T-cell (primary cell): ENCODE data around the gene ADRA2A. TPM values are rescaled to one million over a fixed set of nuclear protein-coding genes. Genes with fewer than 3 reads are reported as not detected.

ENCODE experiments used
- ATAC-seq, 4 experiments: fragments of 200-7000 bp in 3 of 4; fragments of 150-1000 bp in 1 of 4; cut with Tn5 transposase; replicated peaks in 1 of 4; 1 replicate in 3 of 4; 2 replicates in 1 of 4; pipeline ENCODE4 v1.10.0; 2021; ENCODE audit warnings: moderate library complexity in 3 of 4, mild to moderate bottlenecking in 2 of 4, moderate number of reproducible peaks in 1 of 4
- CTCF ChIA-PET, 2 donors: fragments of 300-600 bp; sonication (Branson Sonifier 250); formaldehyde crosslinking; loops; one replicate each; lab custom pipeline; 2022; ENCODE audit warnings: antibody characterized with exemption in 2 of 2; lab: Charles Lee
- POLR2A ChIA-PET, 2 donors: fragments of 300-600 bp; sonication (Branson Sonifier 250); formaldehyde crosslinking; loops; one replicate each; lab custom pipeline; 2022; ENCODE audit warnings: antibody characterized with exemption in 2 of 2; lab: Charles Lee
- DNase-seq, 35 experiments: peaks; one replicate each; pipeline versions ENCODE4 v3.0.0 to v3.0.0-alpha.2; 2013 to 2023
- H3K27ac ChIP-seq: one replicate; pipeline ENCODE4 v1.5.1; 2013; ENCODE audit warnings: low read length
- H3K27me3 ChIP-seq, 2 experiments: replicated peaks in 1 of 2; 1 replicate in 1 of 2; 2 replicates in 1 of 2; pipeline versions ENCODE4 v1.6.1 to v1.7.0; 2013; ENCODE audit warnings: low read length in 1 of 2, mixed read lengths in 1 of 2; ENCODE audit not compliant: control insufficient read depth in 2 of 2, insufficient read depth in 2 of 2; ENCODE audit errors: extremely low read depth in 1 of 2
- H3K36me3 ChIP-seq, 2 donors: 1 replicate in 1 of 2; 2 replicates in 1 of 2; pipeline versions ENCODE4 v1.6.1 to v1.7.0; 2013; ENCODE audit warnings: low read length in 1 of 2; ENCODE audit not compliant: control insufficient read depth in 2 of 2, insufficient read depth in 1 of 2; ENCODE audit errors: extremely low read depth in 1 of 2
- H3K4me1 ChIP-seq, 2 experiments: 1 replicate in 1 of 2; 2 replicates in 1 of 2; pipeline versions ENCODE4 v1.6.1 to v1.7.0; 2013; ENCODE audit warnings: low read length in 2 of 2, mixed read lengths in 1 of 2; ENCODE audit not compliant: insufficient read depth in 2 of 2, control insufficient read depth in 1 of 2; ENCODE audit errors: extremely low read depth in 1 of 2
- H3K4me3 ChIP-seq, 2 donors: 1 replicate in 1 of 2; 2 replicates in 1 of 2; pipeline versions ENCODE4 v1.5.1 to v1.7.0; 2013; ENCODE audit warnings: mild to moderate bottlenecking in 2 of 2, low read length in 1 of 2, moderate library complexity in 1 of 2; ENCODE audit not compliant: control insufficient read depth in 1 of 2; ENCODE audit errors: extremely low read depth in 1 of 2
- H3K9me3 ChIP-seq: 2 replicates; pipeline ENCODE4 v1.7.0; 2013
- H3K27ac Mint-ChIP-seq, 2 donors: one replicate each; pipeline ENCODE4 v1.8.0; 2020 to 2021; ENCODE audit warnings: mild to moderate bottlenecking in 2 of 2, mixed read lengths in 2 of 2
- H3K27me3 Mint-ChIP-seq, 2 donors: one replicate each; pipeline ENCODE4 v1.8.0; 2021 to 2022; ENCODE audit warnings: mixed read lengths in 2 of 2
- H3K36me3 Mint-ChIP-seq: one replicate; pipeline ENCODE4 v1.8.0; 2021; ENCODE audit warnings: mixed read lengths
- H3K4me1 Mint-ChIP-seq, 3 donors: one replicate each; pipeline ENCODE4 v1.8.0; 2020 to 2022; ENCODE audit warnings: mixed read lengths in 3 of 3, mild to moderate bottlenecking in 1 of 3
- H3K4me3 Mint-ChIP-seq, 3 donors: one replicate each; pipeline ENCODE4 v1.8.0; 2020 to 2022; ENCODE audit warnings: mild to moderate bottlenecking in 3 of 3, mixed read lengths in 3 of 3, moderate library complexity in 3 of 3
- H3K9me3 Mint-ChIP-seq, 3 donors: one replicate each; pipeline ENCODE4 v1.8.0; 2020 to 2022; ENCODE audit warnings: mixed read lengths in 3 of 3
- WGBS: methylation state at CpG from one replicate; pipeline ENCODE4 v1.1.5; 2013; ENCODE audit warnings: missing lambda C conversion rate; ENCODE audit not compliant: insufficient coverage; 5-methylcytosine and 5-hydroxymethylcytosine counted together
- total RNA-seq, 35 experiments: library from RNA in 6 of 35; stranded (reverse) in 6 of 35; fragments of 120-200 nt in 1 of 35; gene quantifications; one replicate each; pipeline versions ENCODE4 v1.2.1 to v1.2.4 and lab custom pipeline; 2013 to 2026

The ADRA2A gene
- total RNA-seq, 5 donors from 2014 or later (not counting 1 experiment from before 2014, with no cell fraction given): 0.09 to 0.26 (median 0.12) TPM

DNA sequence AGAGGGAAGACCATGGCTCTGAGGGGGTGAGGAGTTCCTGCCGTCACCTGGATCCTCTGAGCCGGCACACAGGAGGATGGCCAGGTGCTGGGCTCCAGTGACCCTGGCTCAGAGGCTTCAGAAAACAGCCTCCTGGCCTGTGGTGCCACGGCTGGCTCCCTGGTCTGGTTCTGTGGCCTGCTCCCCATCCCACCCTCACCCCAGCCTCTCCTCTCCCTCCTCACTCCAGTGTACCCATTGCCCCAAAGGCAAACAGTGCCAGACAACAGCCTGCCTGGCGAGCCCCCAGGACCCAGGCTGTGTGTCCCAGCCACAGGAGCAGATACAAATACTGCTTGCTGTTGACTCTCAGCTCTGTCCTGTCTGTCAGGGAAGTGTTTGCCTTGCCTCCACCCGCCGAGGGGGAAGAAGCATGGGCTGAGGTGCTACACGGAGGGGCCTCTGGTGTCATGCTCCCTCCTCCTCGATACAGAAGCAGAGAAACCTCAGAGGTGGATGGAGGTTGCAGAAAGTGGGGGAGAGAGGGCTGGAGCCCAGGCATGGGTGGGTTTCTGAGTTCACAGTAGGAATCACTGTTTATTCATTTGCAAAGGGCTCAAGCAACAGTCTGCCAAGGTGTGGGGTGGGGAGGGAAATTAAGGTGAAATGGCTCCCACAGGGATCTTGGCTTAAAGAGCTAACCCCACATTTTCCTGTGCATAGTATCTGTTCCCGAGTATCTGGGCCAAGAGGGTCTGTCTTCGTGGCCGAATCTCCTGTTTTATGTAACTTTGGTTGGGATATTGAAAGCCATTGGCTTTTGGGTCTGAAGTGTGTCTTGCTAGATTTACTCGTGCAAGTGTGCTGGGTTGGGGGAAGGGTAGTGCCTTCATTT is 5.5 kb downstream of the ADRA2A start:
- H3K27me3 Mint-ChIP-seq: peaks cover 30 to 50% of the 10 kb centered on the region in 2 donors

DNA sequence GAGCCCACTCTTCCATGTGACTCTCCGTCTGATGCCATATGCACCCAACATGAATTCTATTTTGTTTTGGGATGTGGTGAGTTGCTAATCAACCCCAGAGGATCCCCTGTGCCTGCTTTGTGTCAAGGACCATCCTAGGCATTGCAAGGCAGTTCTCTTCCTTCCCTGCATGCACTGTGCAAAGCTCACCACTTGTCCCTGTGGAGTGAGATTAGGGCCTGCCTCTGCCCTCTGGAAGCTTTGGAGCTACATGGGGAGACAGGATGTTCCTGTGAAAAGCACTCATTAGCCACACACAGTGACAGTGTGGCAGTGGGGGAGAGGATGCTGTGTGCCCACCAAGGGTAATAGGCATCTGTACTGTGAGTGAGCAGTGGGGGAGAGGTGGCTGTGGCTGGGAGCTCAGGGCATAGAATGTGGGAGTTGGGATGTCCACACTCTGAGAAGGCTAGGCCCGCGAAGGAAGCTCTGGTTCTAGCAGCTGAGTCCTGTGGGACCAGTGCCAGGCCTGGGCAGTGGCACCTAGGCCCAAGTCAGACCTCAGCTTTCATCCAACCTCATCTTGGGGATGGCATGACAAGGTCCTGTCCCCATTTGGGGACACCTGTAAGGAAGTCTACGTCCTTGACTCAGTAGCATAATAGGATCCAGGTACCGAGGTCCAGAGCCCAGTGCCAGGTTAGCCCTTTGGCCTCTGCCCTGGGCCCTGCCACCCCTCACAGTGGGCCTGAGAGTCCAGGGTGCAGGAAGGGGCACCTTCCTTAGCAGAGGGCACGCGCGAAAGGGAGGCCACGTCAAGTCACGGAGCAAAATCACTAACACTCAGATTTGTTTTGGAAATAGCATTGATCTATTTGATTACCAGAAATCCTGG is 6.6 kb downstream of the ADRA2A start:
- Mint-ChIP-seq H3K36me3 (no peaks in the 10 kb centered on the region), H3K27me3 (peaks cover 30 to 42% of the 10 kb centered on the region in 2 donors), H3K9me3 (no peaks in the 10 kb centered on the region), H3K27ac (no peak overlapping the region), H3K4me3 (no peak overlapping the region), H3K4me1 (peaks cover 0 to 7% (median 7%) of the 10 kb centered on the region in 3 donors)
- H3K27ac ChIP-seq: no peak overlapping the region
- peaks cover 4 to 29% of the 10 kb centered on the region in 2 experiments for H3K27me3 ChIP-seq
- H3K4me3 ChIP-seq: no peak overlapping the region
- H3K36me3 ChIP-seq: no peaks in the 10 kb centered on the region
- no peak for DNase-seq
- ChIA-PET POLR2A (no interaction called here), CTCF (no interaction called here)
- H3K4me1 ChIP-seq: no peaks in the 10 kb centered on the region
- no peaks in the 10 kb centered on the region for H3K9me3 ChIP-seq
- ATAC-seq: no peak
- WGBS: 83% methylated on average over 4 of the region's 10 CpGs

More for the DNA sequence above, 5.5 kb downstream of the ADRA2A start:
- no peaks in the 10 kb centered on the region for H3K9me3 ChIP-seq
- ChIA-PET CTCF (interaction anchor here in 1 of 2 donors (0.5 kb wide), 1 partner anchor 106 kb away, joined by 3 read pairs; no protein-coding TSS in a partner anchor), POLR2A (no interaction called here)
- H3K36me3 ChIP-seq: no peaks in the 10 kb centered on the region
- Mint-ChIP-seq H3K36me3 (no peaks in the 10 kb centered on the region), H3K4me3 (no peak overlapping the region), H3K9me3 (no peaks in the 10 kb centered on the region), H3K4me1 (peaks cover 0 to 15% (median 13%) of the 10 kb centered on the region in 3 donors), H3K27ac (no peak overlapping the region)
- no peak overlapping the region for H3K27ac ChIP-seq
- WGBS: 66% methylated on average over 8 of the region's 12 CpGs
- DNase-seq (no peak), ATAC-seq (no peak)
- H3K4me3 ChIP-seq: no peak overlapping the region
- H3K27me3 ChIP-seq: peaks cover 4 to 34% of the 10 kb centered on the region in 2 experiments
- H3K4me1 ChIP-seq: peaks cover 0 to 10% of the 10 kb centered on the region in 2 experiments

DNA sequence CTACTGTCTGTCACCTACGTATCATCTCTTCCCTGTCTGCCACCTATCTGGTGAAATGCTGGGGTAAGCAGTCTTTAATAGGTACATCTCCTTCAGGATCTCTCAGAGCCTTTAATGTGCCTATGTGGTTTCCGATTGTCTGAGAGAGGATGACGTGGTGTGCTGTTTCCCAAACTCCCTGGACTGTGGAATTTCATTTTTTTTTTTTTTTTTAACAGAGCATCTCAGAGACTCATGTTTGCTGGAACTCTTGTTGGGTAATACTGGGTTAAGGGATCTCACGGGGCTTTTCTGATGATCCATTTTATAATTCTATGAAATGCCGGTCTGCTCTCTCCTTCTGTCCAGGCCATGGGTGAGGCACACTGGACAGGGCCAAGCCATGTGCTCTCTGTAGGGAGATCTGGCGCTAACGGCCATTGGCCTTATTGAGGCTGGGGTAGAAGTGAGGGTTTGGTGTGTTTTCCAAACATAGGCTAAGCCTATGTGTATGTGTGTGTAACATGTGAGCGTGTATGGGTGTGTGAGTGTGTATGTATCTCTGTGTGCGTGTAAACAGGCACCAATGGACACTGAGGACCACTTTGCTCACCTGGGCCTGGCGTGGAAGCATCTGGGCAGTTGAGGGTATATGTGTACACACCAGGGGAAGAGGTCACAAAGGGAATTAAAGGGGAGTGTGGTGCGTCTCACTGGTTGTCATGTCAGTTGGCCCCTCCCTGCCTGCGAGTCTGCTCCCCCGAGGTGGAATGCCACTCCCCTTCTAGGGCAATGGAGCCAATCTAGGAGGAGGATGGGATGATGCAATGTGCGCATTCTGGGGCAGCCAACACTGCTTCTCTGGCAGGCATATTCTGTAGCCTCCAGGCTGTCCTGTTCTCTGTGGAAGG is 7.8 kb downstream of the ADRA2A start:
- H3K36me3 ChIP-seq: no peaks in the 10 kb centered on the region
- no peaks in the 10 kb centered on the region for H3K36me3 Mint-ChIP-seq
- peaks cover 27 to 35% of the 10 kb centered on the region in 2 donors for H3K27me3 Mint-ChIP-seq
- ChIA-PET POLR2A (no interaction called here), CTCF (no interaction called here)
- ATAC-seq: no peak
- H3K4me1 Mint-ChIP-seq: peaks cover 0 to 2% (median 1%) of the 10 kb centered on the region in 3 donors
- no peak overlapping the region for H3K27ac Mint-ChIP-seq
- no peak overlapping the region for H3K27ac ChIP-seq
- DNase-seq: no peak
- 82% methylated on average over 8 of the region's 14 CpGs for WGBS
- H3K9me3 Mint-ChIP-seq: no peaks in the 10 kb centered on the region
- H3K4me1 ChIP-seq: no peaks in the 10 kb centered on the region
- no peak overlapping the region for H3K4me3 ChIP-seq
- peaks cover 4 to 32% of the 10 kb centered on the region in 2 experiments for H3K27me3 ChIP-seq
- H3K4me3 Mint-ChIP-seq: no peak overlapping the region
- H3K9me3 ChIP-seq: no peaks in the 10 kb centered on the region

DNA sequence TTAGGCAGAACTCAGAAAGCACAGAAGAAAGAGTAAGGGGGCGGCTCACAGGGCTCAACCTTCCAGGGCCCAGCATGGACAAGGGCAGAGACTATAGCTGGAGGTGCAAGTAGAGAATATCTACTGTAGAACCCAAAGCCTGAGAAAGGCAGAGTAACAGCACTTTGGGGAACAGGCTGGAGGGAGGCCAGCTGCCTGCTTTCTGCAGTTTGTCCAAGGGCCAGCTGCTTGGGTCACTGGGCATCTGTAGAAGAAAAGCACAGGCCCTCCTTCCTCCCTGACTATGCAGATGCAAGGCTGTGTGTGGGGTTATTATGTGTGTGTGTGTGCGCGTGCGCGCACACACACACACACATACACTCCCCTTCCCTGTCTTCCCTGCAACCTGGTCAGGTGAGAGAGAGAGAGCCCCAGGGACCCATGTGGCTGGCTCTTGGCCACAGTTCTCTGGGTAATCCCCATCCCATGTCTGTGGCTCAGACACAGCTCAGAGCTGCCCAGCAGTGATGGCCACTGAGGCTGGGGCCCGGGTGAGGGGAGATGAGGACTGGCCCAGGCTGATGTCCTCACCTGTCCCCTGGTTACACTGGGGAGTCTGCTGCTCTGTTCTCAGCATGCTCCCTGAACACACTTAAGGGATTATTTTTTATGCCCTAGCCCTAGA is 9.0 kb downstream of the ADRA2A start:
- H3K27ac Mint-ChIP-seq: no peak overlapping the region
- DNase-seq (no peak), ATAC-seq (no peak)
- ChIA-PET POLR2A (no interaction called here), CTCF (interaction anchor here in 1 of 2 donors (0.6 kb wide), 1 partner anchor 10 kb away, joined by 3 read pairs; no protein-coding TSS in a partner anchor)
- H3K4me1 Mint-ChIP-seq: no peaks in the 10 kb centered on the region
- no peak overlapping the region for H3K4me3 Mint-ChIP-seq
- peaks cover 0 to 33% of the 10 kb centered on the region in 2 experiments for H3K27me3 ChIP-seq
- 60% methylated on average over 1 of the region's 6 CpGs for WGBS
- H3K27ac ChIP-seq: no peak overlapping the region
- H3K36me3 ChIP-seq: no peaks in the 10 kb centered on the region
- H3K36me3 Mint-ChIP-seq: no peaks in the 10 kb centered on the region
- H3K9me3 ChIP-seq: no peaks in the 10 kb centered on the region
- no peak overlapping the region for H3K4me3 ChIP-seq
- H3K9me3 Mint-ChIP-seq: no peaks in the 10 kb centered on the region
- H3K27me3 Mint-ChIP-seq: peaks cover 21 to 34% of the 10 kb centered on the region in 2 donors
- H3K4me1 ChIP-seq: no peaks in the 10 kb centered on the region

DNA sequence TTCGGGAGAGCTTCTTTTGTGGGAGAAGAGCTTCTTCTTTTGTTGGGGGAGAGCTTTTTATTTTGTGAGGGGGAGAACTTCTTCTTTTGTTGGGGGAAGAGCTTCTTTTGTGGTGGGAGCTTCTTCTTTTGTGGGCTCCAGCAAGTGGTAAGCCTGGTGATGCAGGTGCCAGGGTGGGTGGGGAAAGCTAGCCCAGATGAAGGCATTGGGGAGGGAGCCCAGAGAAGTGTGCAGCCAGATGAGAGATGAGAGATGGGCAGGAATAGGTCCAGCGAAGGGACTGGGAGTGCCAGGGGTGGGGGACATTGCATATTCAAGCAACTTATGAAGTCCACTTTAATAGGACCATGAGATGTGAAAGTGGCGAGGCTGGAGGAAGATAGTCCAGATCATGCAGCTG is 9.7 kb downstream of the ADRA2A start:
- H3K27me3 ChIP-seq: peaks cover 0 to 33% of the 10 kb centered on the region in 2 experiments
- no peaks in the 10 kb centered on the region for H3K9me3 ChIP-seq
- Mint-ChIP-seq H3K27ac (no peak overlapping the region), H3K36me3 (no peaks in the 10 kb centered on the region), H3K4me1 (no peaks in the 10 kb centered on the region), H3K4me3 (no peak overlapping the region), H3K27me3 (peaks cover 18 to 29% of the 10 kb centered on the region in 2 donors), H3K9me3 (no peaks in the 10 kb centered on the region)
- WGBS: 55% methylated on average over 2 of the region's 3 CpGs
- H3K4me3 ChIP-seq: no peak overlapping the region
- ATAC-seq: no peak
- no peaks in the 10 kb centered on the region for H3K36me3 ChIP-seq
- ChIA-PET CTCF (interaction anchor here in 1 of 2 donors (0.6 kb wide), 1 partner anchor 11 kb away, joined by 3 read pairs; no protein-coding TSS in a partner anchor), POLR2A (no interaction called here)
- H3K27ac ChIP-seq: no peak overlapping the region
- DNase-seq: no peak
- no peaks in the 10 kb centered on the region for H3K4me1 ChIP-seq
